Measurements from ENCODE around the gene SMARCC2.

SMARCC2 gene

GRCh38 chr12:56230432-56231183, 41.3 kb upstream of the SMARCC2 start:
- in situ Hi-C loops (cut with MboI; ENCODE audit: low sequenced_read_pairs, unreplicated experiment), result no loop called here
- DNase-seq (ENCODE audit: low spot score), result peak; percentile 34
- no peak for TF ChIP-seq CTCF (IDR thresholded peaks at IDR 0.05; ENCODE audit: borderline replicate concordance, control extremely low read depth, extremely low read depth, insufficient read depth, missing control alignments)

- TF ChIP-seq CTCF (IDR thresholded peaks at IDR 0.05; ENCODE audit: borderline replicate concordance, control extremely low read depth, extremely low read depth, insufficient read depth, missing control alignments), result no peak
- DNase-seq (ENCODE audit: low spot score), result peak; percentile 24
- in situ Hi-C loops (cut with MboI; ENCODE audit: low sequenced_read_pairs, unreplicated experiment), result no loop called here
Observed at GRCh38 chr12:56229916-56230431, 40.7 kb upstream of the SMARCC2 start, which contains the start of gene SLC39A5. Gene SLC39A5, plus strand, starts transcription at chr12:56230051. Its CDS starts 1,224 bp downstream, at chr12:56231275.

- no peak for TF ChIP-seq CTCF (IDR thresholded peaks at IDR 0.05; ENCODE audit: borderline replicate concordance, control extremely low read depth, extremely low read depth, insufficient read depth, missing control alignments)
- DNase-seq (ENCODE audit: low spot score), result no peak
- in situ Hi-C loops (cut with MboI; ENCODE audit: low sequenced_read_pairs, unreplicated experiment), result no loop called here
Observed at GRCh38 chr12:56229082-56229481, 39.8 kb upstream of the SMARCC2 start.

GRCh38 chr12:56224954-56225353, 35.7 kb upstream of the SMARCC2 start:
- in situ Hi-C loops (cut with MboI; ENCODE audit: low sequenced_read_pairs, unreplicated experiment), result loop anchor here (25.0 kb wide), 1 partner anchor 237 kb away; the partner anchor contains the start of genes MIP and SPRYD4
- DNase-seq (ENCODE audit: low spot score), result peak; percentile 23
- no peak for TF ChIP-seq CTCF (IDR thresholded peaks at IDR 0.05; ENCODE audit: borderline replicate concordance, control extremely low read depth, extremely low read depth, insufficient read depth, missing control alignments)

- DNase-seq (ENCODE audit: low spot score), result peak; percentile 99
- in situ Hi-C loops (cut with MboI; ENCODE audit: low sequenced_read_pairs, unreplicated experiment), result loop anchor here (25.0 kb wide), 1 partner anchor 238 kb away; the partner anchor contains the start of genes MIP and SPRYD4
- TF ChIP-seq CTCF (IDR thresholded peaks at IDR 0.05; ENCODE audit: borderline replicate concordance, control extremely low read depth, extremely low read depth, insufficient read depth, missing control alignments), result peak; percentile 98
Observed at GRCh38 chr12:56224102-56224701, 34.9 kb upstream of the SMARCC2 start, which contains the start of gene NABP2. Gene NABP2, plus strand, starts transcription at chr12:56224342. Its CDS starts 515 bp downstream, at chr12:56224857.

GRCh38 chr12:56223571-56224101, 34.4 kb upstream of the SMARCC2 start:
- TF ChIP-seq CTCF (IDR thresholded peaks at IDR 0.05; ENCODE audit: borderline replicate concordance, control extremely low read depth, extremely low read depth, insufficient read depth, missing control alignments), result no peak
- in situ Hi-C loops (cut with MboI; ENCODE audit: low sequenced_read_pairs, unreplicated experiment), result loop anchor here (25.0 kb wide), 1 partner anchor 239 kb away; the partner anchor contains the start of genes MIP and SPRYD4
- DNase-seq (ENCODE audit: low spot score), result no peak
